K562 (cell line): ENCODE results near the gene FAF2. TPM values are rescaled to one million over a fixed set of nuclear protein-coding genes. Genes with fewer than 3 reads are reported as not detected.

Experiments
- DNMT1 ChIP-seq: fragments of 450-650 bp; IDR thresholded peaks from 2 replicates; pipeline ENCODE4 v1.6.1; 2016; ENCODE audit warnings: antibody characterized with exemption, mild to moderate bottlenecking
- EP400 ChIP-seq: fragments of 450-650 bp; IDR thresholded peaks from 2 replicates; pipeline ENCODE4 v1.6.1; 2017; ENCODE audit warnings: antibody characterized with exemption, mild to moderate bottlenecking, moderate library complexity
- FUS ChIP-seq: fragments of 200-400 bp; formaldehyde crosslinking; optimal IDR thresholded peaks from 2 replicates; pipeline ENCODE3; 2017; ENCODE audit warnings: low read depth, low read length
- KDM2B ChIP-seq: fragments of 250-450 bp; sonication (Bioruptor Pico); IDR thresholded peaks from 2 replicates; pipeline ENCODE4 v1.8.0; 2021; ENCODE audit warnings: mild to moderate bottlenecking, moderate library complexity
- MNT ChIP-seq, 2 experiments: fragments of 450-650 bp; conservative IDR thresholded peaks; 2 replicates each; pipeline ENCODE4 v1.6.1; 2017; ENCODE audit warnings: mild to moderate bottlenecking in 2 of 2, moderate library complexity in 2 of 2
- MYC ChIP-seq, 2 experiments: fragments of 250-450 bp in 1 of 2; sonication (Bioruptor Pico) in 1 of 2; IDR thresholded peaks; 2 replicates each; pipeline versions ENCODE4 v1.5.1 to v1.6.1; 2012 to 2021; ENCODE audit warnings: low read depth in 2 of 2, borderline replicate concordance in 1 of 2, improper control_type of control experiment in 1 of 2, low read length in 1 of 2, mild to moderate bottlenecking in 1 of 2, moderate library complexity in 1 of 2
- NKRF ChIP-seq: fragments of 450-650 bp; IDR thresholded peaks from 2 replicates; pipeline ENCODE4 v1.6.1; 2016; ENCODE audit warnings: borderline replicate concordance
- POLR2G ChIP-seq: fragments of 200-400 bp; formaldehyde crosslinking; IDR thresholded peaks from 2 replicates; pipeline ENCODE4 v1.6.1; 2017; ENCODE audit warnings: low read depth, mild to moderate bottlenecking, antibody characterized with exemption, low read length, moderate library complexity
- POLR3G ChIP-seq: IDR thresholded peaks from 2 replicates; pipeline ENCODE4 v1.6.1; 2011; ENCODE audit not compliant: insufficient read length, insufficient replicate concordance; ENCODE audit errors: extremely low read depth
- SAP30 ChIP-seq: fragments of 200-600 bp; sonication (generic); IDR thresholded peaks from 2 replicates; pipeline ENCODE4 v1.6.1; 2012; ENCODE audit warnings: borderline replicate concordance, low read depth, mild to moderate bottlenecking, moderate library complexity, low read length, control low read depth, inconsistent platforms; ENCODE audit not compliant: insufficient read depth, poor library complexity, severe bottlenecking
- TAF1 ChIP-seq: IDR thresholded peaks from 2 replicates; pipeline ENCODE4 v1.6.1; 2011; ENCODE audit warnings: mild to moderate bottlenecking, low read length, moderate library complexity; ENCODE audit not compliant: insufficient read depth, control insufficient read depth, severe bottlenecking; ENCODE audit errors: extremely low read depth
- YY1 ChIP-seq, 3 experiments: IDR thresholded peaks; 2 replicates each; pipeline ENCODE4 v1.6.1; 2011; ENCODE audit warnings: low read length in 2 of 3, mild to moderate bottlenecking in 2 of 3, moderate library complexity in 2 of 3, borderline replicate concordance in 1 of 3, control low read depth in 1 of 3, low read depth in 1 of 3; ENCODE audit not compliant: insufficient read depth in 3 of 3, insufficient replicate concordance in 2 of 3, control insufficient read depth in 1 of 3, insufficient read length in 1 of 3; ENCODE audit errors: extremely low read depth in 1 of 3
- ZBTB11 ChIP-seq, 3 experiments: fragments of 200-800 bp in 1 of 3; fragments of 250-450 bp in 1 of 3; fragments of 450-650 bp in 1 of 3; sonication (Bioruptor Pico) in 1 of 3; sonication (Bioruptor generic) in 1 of 3; formaldehyde crosslinking in 1 of 3; IDR thresholded peaks; 2 replicates each; pipeline versions ENCODE4 v1.6.1 to v1.8.0; 2016 to 2022; ENCODE audit warnings: mild to moderate bottlenecking in 2 of 3, missing genetic modification characterization in 2 of 3, missing compliant biosample characterization in 1 of 3, moderate library complexity in 1 of 3
- ZKSCAN1 ChIP-seq: fragments of 150-350 bp; IDR thresholded peaks from 2 replicates; pipeline ENCODE4 v1.6.1; 2016; ENCODE audit warnings: low read depth, low read length
- ZNF431 ChIP-seq: sonication (generic); formaldehyde crosslinking; IDR thresholded peaks from 2 replicates; pipeline ENCODE4 v1.8.0; 2022; ENCODE audit warnings: mild to moderate bottlenecking, missing genetic modification reagents
- ZNF79 ChIP-seq: fragments of 250-450 bp; sonication (Bioruptor Pico); IDR thresholded peaks from 2 replicates; pipeline ENCODE4 v1.4.0; 2020; ENCODE audit warnings: low read depth, mild to moderate bottlenecking, moderate library complexity
- polyA plus RNA-seq, 8 experiments: library from polyadenylated mRNA; depleted of rRNA in 4 of 8; stranded (reverse) in 5 of 8; unstranded in 3 of 8; fragments of >200 nt; fragmentation: Nextera tagmentation in 2 of 8; fragmentation: Illumina TruSeq in 1 of 8; extraction: Ambion mirVana in 2 of 8; extraction: Trizol in 1 of 8; gene quantifications; 2 replicates each; pipeline versions ENCODE4 v1.2.1 to v1.2.3, GENCODE V29; 2011 to 2014; ENCODE audit warnings: inconsistent platforms in 1 of 8, missing spikeins in 1 of 8
- total RNA-seq, 7 experiments: library from RNA; depleted of rRNA in 6 of 7; stranded (reverse); fragments of >200 nt in 6 of 7; fragmentation: Illumina TruSeq in 2 of 7; extraction: Trizol in 2 of 7; gene quantifications; 2 replicates each; pipeline versions ENCODE4 v1.2.1 to v1.2.3, GENCODE V29; 2011 to 2021; ENCODE audit warnings: low replicate concordance in 1 of 7

The FAF2 gene
- total and polyA plus RNA-seq, 9 of the 15 experiments (the other 6 are each of a cell fraction or from before 2014, with no cell fraction given): 25.0 to 44.6 (median 36.1) TPM

- 0 out of 6 replicates have a peak, but pooled peaks of 1 of the 3 experiments have one; percentile 17 for TF ChIP-seq ZBTB11 (CRISPR knock-in tag; IDR thresholded peaks at IDR 0.05)
- TF ChIP-seq ZNF431 (CRISPR knock-in tag): 0 out of 2 replicates have a peak, but pooled peaks have one; percentile 19
- peak; percentile 81 for TF ChIP-seq MYC (IDR thresholded peaks at IDR 0.05; ENCODE audit: low read depth, low read length)
- TF ChIP-seq MYC (CRISPR knock-in tag; IDR thresholded peaks at IDR 0.05; ENCODE audit: borderline replicate concordance, low read depth): no peak
- peak; percentile 81 for TF ChIP-seq POLR2G
- TF ChIP-seq EP400: 0 out of 2 replicates have a peak, but pooled peaks have one; percentile 41
- TF ChIP-seq ZKSCAN1: no peak
- peak in 1 of 3 experiments; percentile 17 for TF ChIP-seq YY1 (IDR thresholded peaks at IDR 0.05; ENCODE audit: borderline replicate concordance in 1 of 3, control insufficient read depth in 1 of 3, extremely low read depth in 1 of 3, insufficient read depth in 3 of 3, insufficient read length in 1 of 3, insufficient replicate concordance in 2 of 3, low read depth in 1 of 3, low read length in 2 of 3)
- TF ChIP-seq DNMT1: no peak
- no peak for TF ChIP-seq POLR3G
- TF ChIP-seq NKRF: 0 out of 2 replicates have a peak, but pooled peaks have one; percentile 53
- peak; percentile 15 for TF ChIP-seq TAF1
- TF ChIP-seq ZNF79 (CRISPR knock-in tag): no peak
- peak; percentile 43; the same call in 1 of the 2 replicates for TF ChIP-seq KDM2B (CRISPR knock-in tag)
- TF ChIP-seq SAP30: peak; percentile 67
- TF ChIP-seq MNT (conservative IDR thresholded peaks at IDR 0.05): peak in 1 of 2 experiments; percentile 35; a peak in 2 of 4 replicates
- TF ChIP-seq FUS: peak; percentile 65
Measured at GRCh38 chr5:176542596-176543427, 94.6 kb downstream of the FAF2 start (continued).
